ENCODE results near the gene SIN3B.

Gene SIN3B

GRCh38 chr19:16899566-16900075 is 70.4 kb downstream of the SIN3B start:
- H2AFZ ChIP-seq (ENCODE audit: low read length) = no peak overlapping the region
- no peaks in the 10 kb centered on the region; the same call in 1 of the 2 replicates for H3F3A ChIP-seq (ENCODE audit: insufficient read depth, low read length)
- no peak overlapping the region for H3K4me3 ChIP-seq (ENCODE audit: low read depth, low read length, poor library complexity, severe bottlenecking)
- no peak overlapping the region for H3K27ac ChIP-seq (ENCODE audit: low read depth, low read length, poor library complexity, severe bottlenecking)
- no peaks in the 10 kb centered on the region; the same call in 1 of the 2 replicates for H3K27me3 ChIP-seq (ENCODE audit: insufficient read depth, low read length)
- H3K4me2 ChIP-seq (ENCODE audit: low read length) = no peak overlapping the region
- no peaks in the 10 kb centered on the region for H3K4me1 ChIP-seq (ENCODE audit: insufficient read depth, low read length, severe bottlenecking)
- no peaks in the 10 kb centered on the region for H4K20me1 ChIP-seq (ENCODE audit: insufficient read depth, low read length)
- no peaks in the 10 kb centered on the region for H3K9me2 ChIP-seq (ENCODE audit: low read depth, low read length)
- H3K79me2 ChIP-seq (ENCODE audit: insufficient read depth, low read length) = no peaks in the 10 kb centered on the region
- no peak for TF ChIP-seq EZH2 (IDR thresholded peaks at IDR 0.05; ENCODE audit: borderline replicate concordance, low read length)
- TF ChIP-seq, protein P1, sequence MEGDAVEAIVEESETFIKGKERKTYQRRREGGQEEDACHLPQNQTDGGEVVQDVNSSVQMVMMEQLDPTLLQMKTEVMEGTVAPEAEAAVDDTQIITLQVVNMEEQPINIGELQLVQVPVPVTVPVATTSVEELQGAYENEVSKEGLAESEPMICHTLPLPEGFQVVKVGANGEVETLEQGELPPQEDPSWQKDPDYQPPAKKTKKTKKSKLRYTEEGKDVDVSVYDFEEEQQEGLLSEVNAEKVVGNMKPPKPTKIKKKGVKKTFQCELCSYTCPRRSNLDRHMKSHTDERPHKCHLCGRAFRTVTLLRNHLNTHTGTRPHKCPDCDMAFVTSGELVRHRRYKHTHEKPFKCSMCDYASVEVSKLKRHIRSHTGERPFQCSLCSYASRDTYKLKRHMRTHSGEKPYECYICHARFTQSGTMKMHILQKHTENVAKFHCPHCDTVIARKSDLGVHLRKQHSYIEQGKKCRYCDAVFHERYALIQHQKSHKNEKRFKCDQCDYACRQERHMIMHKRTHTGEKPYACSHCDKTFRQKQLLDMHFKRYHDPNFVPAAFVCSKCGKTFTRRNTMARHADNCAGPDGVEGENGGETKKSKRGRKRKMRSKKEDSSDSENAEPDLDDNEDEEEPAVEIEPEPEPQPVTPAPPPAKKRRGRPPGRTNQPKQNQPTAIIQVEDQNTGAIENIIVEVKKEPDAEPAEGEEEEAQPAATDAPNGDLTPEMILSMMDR (IDR thresholded peaks at IDR 0.05; ENCODE audit: low read length) = peak; percentile 68
- H3K9ac ChIP-seq (ENCODE audit: low read length) = no peak overlapping the region
- no peaks in the 10 kb centered on the region for H3K9me3 ChIP-seq (ENCODE audit: low read length)
- no peaks in the 10 kb centered on the region for H3K36me3 ChIP-seq (ENCODE audit: insufficient read depth, low read length)

GRCh38 chr19:16901491-16902175 is 72.4 kb downstream of the SIN3B start:
- H3K36me3 ChIP-seq (ENCODE audit: insufficient read depth, low read length) = no peaks in the 10 kb centered on the region
- H3K79me2 ChIP-seq (ENCODE audit: insufficient read depth, low read length) = no peaks in the 10 kb centered on the region
- H3K27me3 ChIP-seq (ENCODE audit: insufficient read depth, low read length) = no peaks in the 10 kb centered on the region; the same call in 1 of the 2 replicates
- H3K4me2 ChIP-seq (ENCODE audit: low read length) = no peak overlapping the region
- H3K9me3 ChIP-seq (ENCODE audit: low read length) = no peaks in the 10 kb centered on the region
- H3K9me2 ChIP-seq (ENCODE audit: low read depth, low read length) = no peaks in the 10 kb centered on the region
- no peak overlapping the region for H3K4me3 ChIP-seq (ENCODE audit: low read depth, low read length, poor library complexity, severe bottlenecking)
- no peak overlapping the region for H2AFZ ChIP-seq (ENCODE audit: low read length)
- no peaks in the 10 kb centered on the region for H4K20me1 ChIP-seq (ENCODE audit: insufficient read depth, low read length)
- TF ChIP-seq, protein P1 (IDR thresholded peaks at IDR 0.05; ENCODE audit: low read length) = no peak
- no peak for TF ChIP-seq EZH2 (IDR thresholded peaks at IDR 0.05; ENCODE audit: borderline replicate concordance, low read length)
- no peaks in the 10 kb centered on the region; the same call in 1 of the 2 replicates for H3F3A ChIP-seq (ENCODE audit: insufficient read depth, low read length)
- no peak overlapping the region for H3K27ac ChIP-seq (ENCODE audit: low read depth, low read length, poor library complexity, severe bottlenecking)
- no peaks in the 10 kb centered on the region for H3K4me1 ChIP-seq (ENCODE audit: insufficient read depth, low read length, severe bottlenecking)
- no peak overlapping the region for H3K9ac ChIP-seq (ENCODE audit: low read length)

DNA sequence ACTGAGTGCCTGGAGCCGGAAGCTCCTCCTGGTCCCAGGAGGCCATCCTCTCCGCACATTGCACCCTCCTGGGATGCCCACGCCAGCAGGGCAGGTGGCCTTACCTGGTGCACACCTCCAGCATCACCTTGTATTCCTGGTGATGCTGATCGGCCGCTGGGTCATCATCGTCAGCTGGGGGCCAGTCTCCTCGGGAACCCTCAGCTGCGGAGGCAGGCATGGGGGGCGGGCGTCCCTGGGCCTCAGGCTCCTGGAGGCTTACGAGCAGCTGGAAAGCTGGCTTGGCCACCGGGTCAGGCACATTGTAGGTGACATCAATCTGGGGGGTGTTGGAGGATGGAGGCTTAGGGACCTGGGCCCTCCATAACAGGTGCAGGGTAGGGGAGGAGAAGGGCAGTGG is 73.3 kb downstream of the SIN3B start:
- Histone ChIP-seq H3K9me2 (ENCODE audit: low read depth, low read length) (no peaks in the 10 kb centered on the region), H3K36me3 (ENCODE audit: insufficient read depth, low read length) (no peaks in the 10 kb centered on the region), H2AFZ (ENCODE audit: low read length) (no peak overlapping the region), H3K27me3 (ENCODE audit: insufficient read depth, low read length) (no peaks in the 10 kb centered on the region; the same call in 1 of the 2 replicates), H3K9ac (ENCODE audit: low read length) (no peak overlapping the region), H3F3A (ENCODE audit: insufficient read depth, low read length) (no peaks in the 10 kb centered on the region; the same call in 1 of the 2 replicates), H3K4me2 (ENCODE audit: low read length) (no peak overlapping the region), H3K9me3 (ENCODE audit: low read length) (no peaks in the 10 kb centered on the region), H3K4me1 (ENCODE audit: insufficient read depth, low read length, severe bottlenecking) (no peaks in the 10 kb centered on the region), H4K20me1 (ENCODE audit: insufficient read depth, low read length) (no peaks in the 10 kb centered on the region), H3K79me2 (ENCODE audit: insufficient read depth, low read length) (no peaks in the 10 kb centered on the region), H3K27ac (ENCODE audit: low read depth, low read length, poor library complexity, severe bottlenecking) (no peak overlapping the region), H3K4me3 (ENCODE audit: low read depth, low read length, poor library complexity, severe bottlenecking) (no peak overlapping the region)
- TF ChIP-seq EZH2 (IDR thresholded peaks at IDR 0.05; ENCODE audit: borderline replicate concordance, low read length) = no peak
- TF ChIP-seq, protein P1 (IDR thresholded peaks at IDR 0.05; ENCODE audit: low read length) = no peak
